Keratinocyte (primary cell): ENCODE data around the gene GTPBP1. TPM values are rescaled to one million over a fixed set of nuclear protein-coding genes. Genes with fewer than 3 reads are reported as not detected.

Source experiments
- DNase-seq: peaks from one replicate; pipeline ENCODE4 v3.0.0-alpha.2; 2011; ENCODE audit warnings: low read depth, missing footprints, low spot score
- FAIRE-seq: peaks from 2 replicates; lab custom pipeline; 2011; peaks lifted over from hg19 to GRCh38; lab: Jason Lieb, UNC
- H2AFZ ChIP-seq: 2 replicates; pipeline ENCODE4 v1.6.0; 2012; ENCODE audit warnings: low read length, control low read depth, inconsistent platforms; ENCODE audit not compliant: control insufficient read depth
- H3K27ac ChIP-seq: 2 replicates; pipeline ENCODE4 v1.5.1; 2011; ENCODE audit warnings: low read length; ENCODE audit not compliant: control insufficient read depth, insufficient read depth
- H3K27me3 ChIP-seq: 3 replicates; pipeline ENCODE4 v1.6.0; 2011; ENCODE audit warnings: low read length; ENCODE audit not compliant: control insufficient read depth, insufficient read depth; ENCODE audit errors: extremely low read depth
- H3K36me3 ChIP-seq, 2 experiments: 2 replicates in 1 of 2; 3 replicates in 1 of 2; pipeline ENCODE4 v1.5.1; 2011; ENCODE audit warnings: low read length in 2 of 2, mild to moderate bottlenecking in 1 of 2; ENCODE audit not compliant: control insufficient read depth in 2 of 2, insufficient read depth in 2 of 2; ENCODE audit errors: extremely low read depth in 1 of 2
- H3K4me1 ChIP-seq: 3 replicates; pipeline ENCODE4 v1.5.1; 2011; ENCODE audit warnings: low read length; ENCODE audit not compliant: control insufficient read depth, insufficient read depth; ENCODE audit errors: extremely low read depth
- H3K4me2 ChIP-seq: 3 replicates; pipeline ENCODE4 v1.6.0; 2011; ENCODE audit warnings: low read depth, low read length; ENCODE audit not compliant: control insufficient read depth, insufficient read depth; ENCODE audit errors: extremely low read depth
- H3K4me3 ChIP-seq, 3 experiments: fragments of 200-600 bp in 1 of 3; sonication (generic) in 1 of 3; 2 replicates in 2 of 3; 3 replicates in 1 of 3; pipeline ENCODE4 v1.5.1; 2011 to 2016; ENCODE audit warnings: low read length in 3 of 3, mild to moderate bottlenecking in 3 of 3, control low read depth in 2 of 3, inconsistent platforms in 1 of 3, low read depth in 1 of 3, mixed read lengths in 1 of 3, mixed run types in 1 of 3, moderate library complexity in 1 of 3; ENCODE audit not compliant: control insufficient read depth in 2 of 3, insufficient read depth in 2 of 3; ENCODE audit errors: extremely low read depth in 1 of 3
- H3K79me2 ChIP-seq: 2 replicates; pipeline ENCODE4 v1.6.0; 2012; ENCODE audit warnings: low read length; ENCODE audit not compliant: control insufficient read depth, insufficient read depth
- H3K9ac ChIP-seq: 3 replicates; pipeline ENCODE4 v1.6.0; 2011; ENCODE audit warnings: low read length; ENCODE audit not compliant: control insufficient read depth, insufficient read depth; ENCODE audit errors: extremely low read depth
- H3K9me1 ChIP-seq: 3 replicates; pipeline ENCODE4 v1.6.0; 2011; ENCODE audit warnings: low read length; ENCODE audit not compliant: control insufficient read depth, insufficient read depth; ENCODE audit errors: extremely low read depth
- H3K9me3 ChIP-seq: 2 replicates; pipeline ENCODE4 v1.5.1; 2012; ENCODE audit warnings: low read depth, low read length; ENCODE audit not compliant: control insufficient read depth
- H4K20me1 ChIP-seq: 3 replicates; pipeline ENCODE4 v1.6.0; 2011; ENCODE audit warnings: low read length; ENCODE audit not compliant: control insufficient read depth, insufficient read depth; ENCODE audit errors: extremely low read depth
- EZH2 ChIP-seq: IDR thresholded peaks from one replicate; pipeline ENCODE4 v1.6.1; 2012; ENCODE audit warnings: inconsistent platforms, mild to moderate bottlenecking, low read length, moderate library complexity
- dilution Hi-C: fragments of 300-500 bp; cut with MboI; formaldehyde crosslinking; loops from one replicate; pipeline ENCODE4 v1.7.0; 2020; ENCODE audit warnings: low sequenced_read_pairs; ENCODE audit not compliant: extremely low pct_ligation_motif_present
- polyA plus RNA-seq, 5 experiments: library from polyadenylated mRNA; depleted of rRNA in 3 of 5; stranded (reverse) in 3 of 5; stranded (forward) in 1 of 5; unstranded in 1 of 5; fragments of >200 nt; gene quantifications; 1 replicate in 1 of 5; 2 replicates in 3 of 5; 3 replicates in 1 of 5; pipeline versions ENCODE4 v1.2.1 to v1.2.3, GENCODE V29; 2011 to 2012; ENCODE audit warnings: missing spikeins in 2 of 5, low read depth in 1 of 5, low replicate concordance in 1 of 5
- TF ChIP-seq, protein P1 (sequence below), 3 experiments: IDR thresholded peaks in 1 of 3; conservative IDR thresholded peaks in 1 of 3; optimal IDR thresholded peaks in 1 of 3; 2 replicates in 2 of 3; 3 replicates in 1 of 3; pipeline versions ENCODE3 to v1.5.1; 2011; ENCODE audit warnings: low read length in 3 of 3, mild to moderate bottlenecking in 3 of 3, moderate library complexity in 2 of 3, control low read depth in 1 of 3, inconsistent platforms in 1 of 3; ENCODE audit not compliant: insufficient read depth in 2 of 3; ENCODE audit errors: extremely low read depth in 1 of 3

The GTPBP1 gene
- polyA plus RNA-seq, 1 donor (not counting 4 experiments of a cell fraction or from before 2014, with no cell fraction given) = 16.3 TPM

DNA sequence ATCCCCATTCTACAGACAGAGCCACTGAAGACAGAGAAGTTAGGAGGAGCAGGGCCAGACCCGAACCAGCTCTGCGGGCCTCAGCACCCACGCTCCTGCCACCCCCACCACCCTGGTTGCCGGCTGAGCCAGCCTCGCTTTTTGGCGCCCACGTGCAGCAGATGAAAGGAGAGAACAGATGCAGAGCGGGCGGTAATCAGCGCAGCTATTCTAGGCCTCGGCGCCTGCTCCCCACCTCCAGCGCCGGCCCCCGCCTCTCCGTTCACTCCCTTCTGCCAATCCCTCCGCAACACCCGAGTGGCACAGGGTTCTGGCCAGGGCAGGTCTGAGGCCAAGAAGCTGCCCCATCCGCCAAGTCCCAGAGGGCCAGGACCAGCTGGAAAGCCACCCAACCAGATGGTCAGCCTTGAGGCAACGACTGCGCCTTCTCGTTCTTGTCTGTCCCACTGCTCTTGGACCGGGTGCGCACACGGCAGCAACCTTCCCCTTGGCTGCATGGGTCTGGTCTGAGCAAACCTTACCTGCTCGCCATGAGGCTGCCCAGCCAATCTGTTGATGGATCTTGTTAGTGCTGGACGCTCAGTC, 71.4 kb downstream of the GTPBP1 start:
- H3K27ac ChIP-seq = no peak overlapping the region
- H3K27me3 ChIP-seq = no peaks in the 10 kb centered on the region
- no peak overlapping the region for H3K4me3 ChIP-seq
- H2AFZ ChIP-seq = no peak overlapping the region
- H3K9me1 ChIP-seq = no peaks in the 10 kb centered on the region
- H4K20me1 ChIP-seq = peaks cover 3% of the 10 kb centered on the region
- FAIRE-seq = no peak
- dilution Hi-C loops = no loop called here
- H3K9me3 ChIP-seq = no peaks in the 10 kb centered on the region
- H3K4me2 ChIP-seq = no peak overlapping the region
- no peak for DNase-seq
- no peak for TF ChIP-seq EZH2
- TF ChIP-seq, protein P1, sequence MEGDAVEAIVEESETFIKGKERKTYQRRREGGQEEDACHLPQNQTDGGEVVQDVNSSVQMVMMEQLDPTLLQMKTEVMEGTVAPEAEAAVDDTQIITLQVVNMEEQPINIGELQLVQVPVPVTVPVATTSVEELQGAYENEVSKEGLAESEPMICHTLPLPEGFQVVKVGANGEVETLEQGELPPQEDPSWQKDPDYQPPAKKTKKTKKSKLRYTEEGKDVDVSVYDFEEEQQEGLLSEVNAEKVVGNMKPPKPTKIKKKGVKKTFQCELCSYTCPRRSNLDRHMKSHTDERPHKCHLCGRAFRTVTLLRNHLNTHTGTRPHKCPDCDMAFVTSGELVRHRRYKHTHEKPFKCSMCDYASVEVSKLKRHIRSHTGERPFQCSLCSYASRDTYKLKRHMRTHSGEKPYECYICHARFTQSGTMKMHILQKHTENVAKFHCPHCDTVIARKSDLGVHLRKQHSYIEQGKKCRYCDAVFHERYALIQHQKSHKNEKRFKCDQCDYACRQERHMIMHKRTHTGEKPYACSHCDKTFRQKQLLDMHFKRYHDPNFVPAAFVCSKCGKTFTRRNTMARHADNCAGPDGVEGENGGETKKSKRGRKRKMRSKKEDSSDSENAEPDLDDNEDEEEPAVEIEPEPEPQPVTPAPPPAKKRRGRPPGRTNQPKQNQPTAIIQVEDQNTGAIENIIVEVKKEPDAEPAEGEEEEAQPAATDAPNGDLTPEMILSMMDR (optimal IDR thresholded peaks at IDR 0.05 in 1 of 3, IDR thresholded peaks at IDR 0.05 in 1 of 3, conservative IDR thresholded peaks at IDR 0.05 in 1 of 3; ENCODE audit: extremely low read depth in 1 of 3, insufficient read depth in 2 of 3, low read length in 3 of 3) = no peak
- no peak overlapping the region for H3K9ac ChIP-seq
- peaks cover 16% of the 10 kb centered on the region for H3K4me1 ChIP-seq
- no peaks in the 10 kb centered on the region for H3K79me2 ChIP-seq
- peaks cover 0 to 3% of the 10 kb centered on the region in 2 experiments for H3K36me3 ChIP-seq

DNA sequence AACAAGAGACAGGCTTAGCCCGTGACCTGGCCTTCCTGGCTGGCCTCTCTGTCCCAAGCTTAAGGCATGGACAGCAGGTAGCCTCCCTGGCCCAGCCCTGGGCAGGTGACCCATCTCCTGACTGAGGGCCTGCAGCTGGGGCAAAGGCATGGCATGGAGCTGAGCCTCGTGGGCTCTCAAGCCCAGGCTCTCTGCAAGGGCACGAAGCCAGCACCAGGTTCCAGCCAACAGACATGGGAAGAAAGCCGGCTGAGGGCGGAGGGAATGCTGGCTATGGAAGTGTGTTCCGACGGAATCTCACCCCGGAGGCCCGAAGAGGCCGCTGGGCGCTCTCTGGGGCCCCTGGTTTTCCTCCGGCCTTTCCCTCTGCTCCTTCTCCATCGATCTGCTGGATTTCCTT, 75.3 kb downstream of the GTPBP1 start:
- peaks cover 0 to 3% of the 10 kb centered on the region in 2 experiments for H3K36me3 ChIP-seq
- H3K9me1 ChIP-seq = no peaks in the 10 kb centered on the region
- no peak overlapping the region for H2AFZ ChIP-seq
- no peaks in the 10 kb centered on the region for H4K20me1 ChIP-seq
- TF ChIP-seq, protein P1 (optimal IDR thresholded peaks at IDR 0.05 in 1 of 3, IDR thresholded peaks at IDR 0.05 in 1 of 3, conservative IDR thresholded peaks at IDR 0.05 in 1 of 3; ENCODE audit: extremely low read depth in 1 of 3, insufficient read depth in 2 of 3, low read length in 3 of 3) = no peak
- TF ChIP-seq EZH2 = no peak
- H3K4me2 ChIP-seq = no peak overlapping the region
- H3K4me1 ChIP-seq = peaks cover 4% of the 10 kb centered on the region
- no peaks in the 10 kb centered on the region for H3K79me2 ChIP-seq
- no peaks in the 10 kb centered on the region for H3K27me3 ChIP-seq
- H3K27ac ChIP-seq = no peak overlapping the region
- dilution Hi-C loops = no loop called here
- H3K9me3 ChIP-seq = no peaks in the 10 kb centered on the region
- H3K4me3 ChIP-seq = no peak overlapping the region
- no peak for DNase-seq
- no peak for FAIRE-seq
- no peak overlapping the region for H3K9ac ChIP-seq
